GM19238 (cell line): Measurements from ENCODE around the gene SKI.

Experiments
- DNase-seq: peaks from one replicate; pipeline ENCODE4 v3.0.0; 2011; ENCODE audit warnings: low spot score; ENCODE audit not compliant: insufficient read length

The SKI gene

DNA sequence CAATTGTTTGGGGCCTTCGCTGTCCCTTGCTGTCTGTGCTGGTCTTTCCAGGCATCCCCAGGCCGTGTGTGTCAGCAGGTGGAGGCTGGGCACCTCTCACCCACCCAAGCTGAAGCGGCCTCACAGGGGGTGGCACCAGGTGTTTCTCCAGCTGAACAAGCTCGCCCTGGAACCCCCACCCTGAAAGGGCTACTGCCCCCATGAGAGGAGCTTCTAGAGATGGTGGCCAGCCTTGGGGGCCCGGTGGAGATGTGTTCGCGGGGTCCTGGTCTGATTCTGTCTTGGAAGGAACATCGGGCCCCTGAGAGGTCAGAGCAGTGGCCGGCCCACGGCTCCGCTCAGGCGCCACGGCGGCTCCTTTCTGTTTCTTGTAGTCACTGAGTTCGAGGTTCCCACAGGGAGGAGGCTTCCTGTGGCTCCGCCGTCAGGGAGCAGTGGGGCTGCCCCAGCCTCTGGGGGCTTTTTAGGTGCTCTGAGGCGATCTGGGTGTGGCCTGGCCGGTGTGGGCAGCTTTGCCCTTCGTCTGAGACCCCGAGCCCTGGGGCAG, 46.9 kb downstream of the SKI start:
- no peak for DNase-seq

DNA sequence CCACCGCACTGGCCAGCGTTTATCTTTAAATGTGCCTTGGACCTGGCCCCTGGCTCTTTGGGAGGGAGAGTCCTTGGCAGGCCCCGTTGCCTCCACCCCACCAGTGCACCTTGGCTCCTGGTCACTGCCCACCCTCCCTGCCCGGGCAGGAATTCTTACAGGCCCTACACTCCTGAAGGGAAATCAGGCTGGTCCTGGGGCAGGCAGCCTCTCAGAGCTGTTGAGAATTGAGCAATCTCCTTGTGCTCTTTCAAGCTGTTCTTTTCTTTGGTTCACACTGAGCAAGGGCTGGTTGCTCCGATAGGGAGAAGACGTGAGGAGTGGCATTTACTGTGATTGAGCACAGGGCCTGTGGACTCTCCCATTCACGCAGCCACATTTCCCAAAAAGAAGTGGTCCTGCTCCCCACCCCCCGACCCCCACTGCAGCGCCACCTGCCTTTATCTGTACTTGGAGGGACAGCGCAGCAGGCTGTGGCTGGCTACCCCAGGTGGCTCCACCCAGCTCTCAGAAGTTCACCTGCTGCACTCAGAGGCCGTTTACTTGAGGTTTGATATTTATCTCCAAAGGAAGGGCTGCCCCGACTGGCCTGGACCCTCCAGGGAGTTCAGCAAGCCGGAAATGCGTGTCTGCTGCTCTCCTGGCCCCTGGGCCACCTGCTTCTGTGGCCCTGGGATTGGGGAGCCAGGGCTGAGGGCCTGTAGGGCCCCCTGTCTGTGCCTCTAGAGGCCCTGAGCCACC, 47.8 kb downstream of the SKI start:
- DNase-seq: no peak

- no peak for DNase-seq
Measured at GRCh38 chr1:2276803-2277580, 48.9 kb downstream of the SKI start.

- DNase-seq: no peak
Measured at GRCh38 chr1:2277741-2278488, 49.8 kb downstream of the SKI start.

DNA sequence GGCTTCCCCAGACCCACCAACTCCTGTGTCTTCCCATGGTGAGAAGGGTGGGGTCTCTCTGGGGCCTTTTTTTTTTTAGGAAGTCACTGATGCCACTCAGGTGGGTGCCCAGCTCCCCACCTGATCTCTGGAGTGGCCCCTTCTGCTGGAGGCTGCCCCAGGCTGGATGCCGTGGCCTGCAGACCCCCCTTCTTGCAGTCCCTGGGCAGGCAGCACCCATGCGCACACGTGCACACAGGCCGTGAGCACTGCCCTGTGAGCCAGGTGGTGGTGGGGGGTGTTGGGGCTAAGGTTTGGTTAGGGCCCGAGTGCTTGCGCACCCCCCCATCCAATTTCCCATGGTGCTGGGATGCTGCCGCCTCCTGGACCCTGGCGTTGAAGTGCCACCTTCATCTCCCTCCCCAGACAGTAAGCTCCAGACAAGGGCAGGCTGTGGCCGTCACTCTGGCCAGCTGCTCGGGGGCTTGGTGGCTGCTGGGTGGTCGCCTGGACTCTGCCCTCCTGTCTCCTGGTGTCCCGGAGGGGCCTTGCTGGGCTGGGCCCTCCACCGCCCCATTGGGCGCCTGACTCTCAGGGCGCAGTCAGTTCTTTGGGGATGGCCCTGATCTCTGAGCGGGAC, 50.6 kb downstream of the SKI start:
- no peak for DNase-seq

DNA sequence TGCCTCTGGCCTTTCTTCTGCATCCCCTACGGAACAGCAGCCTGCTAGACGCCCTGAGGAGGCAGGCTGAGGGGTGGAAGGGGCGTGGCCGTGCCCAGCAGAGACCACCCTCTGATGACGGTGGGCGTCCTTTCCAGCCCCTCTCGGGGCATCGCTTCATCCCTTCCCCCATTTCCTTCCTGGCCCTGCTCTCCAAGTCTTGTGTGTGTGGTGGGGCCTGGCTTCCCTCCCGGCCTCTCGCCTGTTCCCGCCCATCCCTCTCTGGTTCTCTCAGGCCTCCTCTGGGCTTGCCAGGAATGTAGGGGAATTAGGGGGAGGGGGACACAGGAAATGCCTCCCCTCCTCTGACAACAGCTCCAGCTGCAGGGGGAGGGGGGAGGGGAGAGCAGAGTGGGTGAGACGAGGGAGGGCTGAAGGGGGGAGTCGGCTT, 51.1 kb downstream of the SKI start:
- no peak for DNase-seq

- no peak for DNase-seq
Measured at GRCh38 chr1:2279817-2280216, 51.7 kb downstream of the SKI start.

- DNase-seq: no peak
Measured at GRCh38 chr1:2282556-2283270, 54.6 kb downstream of the SKI start.

GRCh38 chr1:2283371-2283990, 55.4 kb downstream of the SKI start:
- no peak for DNase-seq

GRCh38 chr1:2283991-2284895, 56.1 kb downstream of the SKI start:
- DNase-seq: no peak

DNA sequence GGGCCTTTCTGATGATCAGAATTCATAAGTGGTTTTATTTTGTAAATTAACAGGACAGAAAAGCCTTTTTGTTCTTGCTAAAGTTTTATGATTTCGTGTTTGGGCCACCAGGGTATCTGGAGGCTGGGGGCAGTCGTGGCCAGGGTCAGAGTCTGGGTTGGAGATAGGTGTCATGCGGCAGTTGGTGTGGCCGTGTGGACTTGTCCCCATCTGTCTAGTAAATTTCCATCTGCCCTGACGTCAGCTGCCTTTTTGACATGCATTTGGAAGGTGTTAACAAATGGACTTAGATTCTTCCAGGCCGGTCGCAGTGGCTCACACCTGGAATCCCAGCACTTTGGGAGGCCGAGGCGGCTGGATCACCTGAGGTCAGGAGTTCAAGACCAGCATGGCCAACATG, 56.8 kb downstream of the SKI start:
- no peak for DNase-seq

- no peak for DNase-seq
Measured at GRCh38 chr1:2286923-2287322, 58.8 kb downstream of the SKI start.

- DNase-seq: no peak
Measured at GRCh38 chr1:2287649-2288048, 59.5 kb downstream of the SKI start.

GRCh38 chr1:2288311-2288710, 60.2 kb downstream of the SKI start:
- no peak for DNase-seq

GRCh38 chr1:2288816-2289536, 60.9 kb downstream of the SKI start:
- no peak for DNase-seq

DNA sequence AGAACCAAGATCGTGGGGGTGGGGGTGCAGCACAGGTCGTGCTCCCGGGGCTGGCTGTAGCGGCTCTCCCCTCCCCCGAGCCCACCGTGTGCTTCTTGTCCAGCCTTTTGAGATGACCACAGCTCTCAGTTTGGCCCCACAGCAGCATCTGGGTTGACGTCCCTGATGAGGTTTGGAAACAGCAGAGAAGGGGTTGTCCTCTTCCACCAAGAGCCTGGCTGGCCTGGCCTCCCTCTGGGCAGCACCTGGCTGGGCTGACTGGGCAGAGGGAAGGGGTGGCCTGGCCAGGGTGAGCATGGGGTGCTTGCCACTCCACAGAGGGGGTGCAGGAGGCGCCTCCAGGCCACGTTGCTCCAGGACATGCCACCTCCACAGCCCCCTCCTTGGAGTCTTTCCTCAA, 61.5 kb downstream of the SKI start:
- no peak for DNase-seq

- DNase-seq: no peak
Measured at GRCh38 chr1:2290171-2290578, 62.1 kb downstream of the SKI start.
